Astrocyte of the spinal cord (primary cell): ENCODE results near the gene ELMO1.

Source experiments
- DNase-seq: peaks from one replicate; pipeline ENCODE4 v3.0.0; 2011; ENCODE audit warnings: low read depth, low spot score
- H3K4me3 ChIP-seq: 2 replicates; pipeline ENCODE4 v1.5.1; 2011; ENCODE audit warnings: low read depth, mild to moderate bottlenecking, low read length, moderate library complexity
- in situ Hi-C: cut with HindIII; loops from 2 replicates; pipeline ENCODE4 v1.10.0; 2017; ENCODE audit warnings: low sequenced_read_pairs
- TF ChIP-seq, protein P1 (sequence below): IDR thresholded peaks from 2 replicates; pipeline ENCODE4 v1.5.1; 2012; ENCODE audit warnings: low read depth, mild to moderate bottlenecking, low read length, inconsistent platforms

Gene ELMO1

DNA sequence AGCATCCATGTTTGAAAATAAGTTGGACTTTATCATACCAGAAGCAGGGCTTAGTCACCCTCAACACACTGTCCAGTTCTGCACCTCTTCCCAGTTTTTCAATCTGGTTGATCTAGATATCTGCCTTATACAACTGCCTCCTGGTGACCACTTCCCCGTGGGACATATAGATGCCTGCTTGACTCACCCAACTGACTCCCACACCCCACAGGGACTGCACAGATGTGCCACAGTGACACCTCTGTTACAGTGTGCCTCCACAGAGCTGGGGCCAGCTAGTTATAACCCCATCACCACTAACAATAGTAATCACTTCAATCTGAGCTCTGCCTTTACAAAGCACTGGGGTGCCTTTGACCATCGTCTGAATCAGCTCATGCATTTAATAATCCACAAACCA, 641.8 kb downstream of the ELMO1 start:
- no peak for DNase-seq
- in situ Hi-C loops, result no loop called here
- H3K4me3 ChIP-seq, result no peak overlapping the region
- TF ChIP-seq, protein P1, sequence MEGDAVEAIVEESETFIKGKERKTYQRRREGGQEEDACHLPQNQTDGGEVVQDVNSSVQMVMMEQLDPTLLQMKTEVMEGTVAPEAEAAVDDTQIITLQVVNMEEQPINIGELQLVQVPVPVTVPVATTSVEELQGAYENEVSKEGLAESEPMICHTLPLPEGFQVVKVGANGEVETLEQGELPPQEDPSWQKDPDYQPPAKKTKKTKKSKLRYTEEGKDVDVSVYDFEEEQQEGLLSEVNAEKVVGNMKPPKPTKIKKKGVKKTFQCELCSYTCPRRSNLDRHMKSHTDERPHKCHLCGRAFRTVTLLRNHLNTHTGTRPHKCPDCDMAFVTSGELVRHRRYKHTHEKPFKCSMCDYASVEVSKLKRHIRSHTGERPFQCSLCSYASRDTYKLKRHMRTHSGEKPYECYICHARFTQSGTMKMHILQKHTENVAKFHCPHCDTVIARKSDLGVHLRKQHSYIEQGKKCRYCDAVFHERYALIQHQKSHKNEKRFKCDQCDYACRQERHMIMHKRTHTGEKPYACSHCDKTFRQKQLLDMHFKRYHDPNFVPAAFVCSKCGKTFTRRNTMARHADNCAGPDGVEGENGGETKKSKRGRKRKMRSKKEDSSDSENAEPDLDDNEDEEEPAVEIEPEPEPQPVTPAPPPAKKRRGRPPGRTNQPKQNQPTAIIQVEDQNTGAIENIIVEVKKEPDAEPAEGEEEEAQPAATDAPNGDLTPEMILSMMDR, result no peak
